Fibroblast of gingiva (primary cell): ENCODE results near the gene NCCRP1.

ENCODE experiments used
- DNase-seq: peaks from one replicate; pipeline ENCODE4 v3.0.0-alpha.2; 2011; ENCODE audit warnings: low read depth

The NCCRP1 gene

DNA sequence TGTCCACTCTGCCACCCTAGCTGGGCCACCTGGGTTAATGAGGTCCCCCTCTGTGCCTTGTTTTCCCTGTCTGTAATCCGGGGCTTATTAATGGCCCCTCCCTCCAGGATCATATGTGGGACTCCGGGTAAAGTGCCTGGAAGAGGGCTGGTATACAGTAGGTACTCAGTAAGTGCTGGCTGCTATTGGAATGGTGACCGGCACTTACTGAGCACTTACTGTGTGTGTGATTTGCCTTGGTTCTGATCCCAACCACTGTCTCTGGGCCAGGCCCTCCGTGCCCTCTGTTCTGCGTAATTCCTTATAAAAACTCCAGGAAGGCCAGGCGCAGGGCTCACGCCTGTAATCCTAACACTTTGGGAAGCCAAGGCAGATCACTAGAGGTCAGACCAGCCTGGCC, 30.9 kb upstream of the NCCRP1 start:
- no peak for DNase-seq

DNA sequence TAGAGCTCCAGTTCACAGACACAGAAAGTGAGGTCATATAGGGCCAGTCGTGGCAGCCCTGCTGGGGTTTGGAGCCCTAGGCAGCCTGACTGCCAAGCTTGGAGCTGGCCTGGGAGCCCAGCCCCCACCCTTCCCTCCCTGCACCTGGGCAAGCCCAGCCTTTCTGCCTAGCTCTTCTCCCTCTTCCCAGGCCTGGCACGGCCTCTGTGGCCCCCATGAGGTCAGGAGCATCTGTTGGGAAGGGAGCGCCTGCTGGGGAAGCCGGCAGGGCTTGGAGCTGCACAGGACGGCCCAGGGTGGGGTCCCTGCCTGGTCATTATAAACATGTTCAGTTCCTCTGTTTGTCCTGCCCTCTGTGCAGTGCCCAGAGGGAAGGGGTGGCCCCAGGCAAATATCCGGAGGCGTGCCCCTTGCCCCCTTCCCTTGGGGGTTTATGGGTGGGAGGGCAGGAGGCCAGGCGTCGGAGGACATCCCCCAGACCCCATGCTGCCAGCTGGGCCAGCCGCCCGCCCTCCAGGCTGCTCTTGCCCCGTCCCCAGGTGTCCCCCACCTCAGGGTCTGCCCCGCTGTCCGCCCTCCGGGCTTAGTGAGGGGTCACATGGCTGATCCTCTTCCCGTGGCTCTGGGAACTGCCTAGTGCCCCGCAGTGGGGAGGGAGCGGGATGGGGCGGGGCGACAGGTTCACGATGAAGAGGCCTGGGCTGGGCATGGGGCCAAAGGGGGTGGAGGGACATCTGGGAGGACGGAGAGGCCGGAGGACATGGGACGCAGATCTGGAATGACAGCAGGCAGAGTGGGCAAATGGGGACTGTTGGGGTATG, 30.0 kb upstream of the NCCRP1 start:
- no peak for DNase-seq

DNA sequence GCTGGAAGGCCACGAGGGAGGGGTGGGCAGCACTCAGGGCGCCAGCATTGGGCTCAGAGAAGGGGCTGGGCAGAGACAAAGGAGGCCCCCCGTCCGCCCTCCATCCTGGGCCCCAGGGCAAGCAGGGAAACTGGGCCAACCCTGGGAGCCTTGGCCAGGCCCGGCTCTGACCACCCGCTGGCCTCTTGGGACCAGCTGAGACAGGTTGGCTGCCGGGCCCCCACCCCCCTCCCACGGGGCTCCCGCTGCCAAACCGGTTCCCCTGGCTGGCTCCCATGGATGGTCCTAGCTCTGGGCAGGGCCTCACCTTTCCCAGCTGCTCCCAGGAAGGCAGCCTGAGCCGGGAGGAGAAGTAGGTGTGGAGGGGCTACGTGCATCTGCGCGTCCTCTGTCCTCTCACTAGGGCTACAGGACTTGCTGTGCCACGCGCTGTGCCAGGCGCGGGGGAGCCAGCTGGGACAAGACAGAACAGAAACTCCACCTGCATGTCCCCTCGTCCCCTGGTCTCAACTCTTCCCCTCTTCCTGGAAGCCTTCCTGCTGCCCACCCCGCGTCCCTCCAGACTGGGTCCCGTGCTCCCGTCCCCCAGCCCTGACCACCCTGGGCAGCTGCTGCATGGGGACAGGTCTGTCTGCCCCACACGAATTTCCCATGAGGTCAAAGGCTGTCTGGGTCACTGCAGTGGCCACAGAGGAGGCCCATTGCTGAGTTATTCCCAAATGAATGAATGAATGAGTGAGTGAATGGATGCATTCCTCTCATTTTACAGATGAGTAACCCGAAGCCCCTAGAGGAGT, 29.1 kb upstream of the NCCRP1 start:
- no peak for DNase-seq

DNA sequence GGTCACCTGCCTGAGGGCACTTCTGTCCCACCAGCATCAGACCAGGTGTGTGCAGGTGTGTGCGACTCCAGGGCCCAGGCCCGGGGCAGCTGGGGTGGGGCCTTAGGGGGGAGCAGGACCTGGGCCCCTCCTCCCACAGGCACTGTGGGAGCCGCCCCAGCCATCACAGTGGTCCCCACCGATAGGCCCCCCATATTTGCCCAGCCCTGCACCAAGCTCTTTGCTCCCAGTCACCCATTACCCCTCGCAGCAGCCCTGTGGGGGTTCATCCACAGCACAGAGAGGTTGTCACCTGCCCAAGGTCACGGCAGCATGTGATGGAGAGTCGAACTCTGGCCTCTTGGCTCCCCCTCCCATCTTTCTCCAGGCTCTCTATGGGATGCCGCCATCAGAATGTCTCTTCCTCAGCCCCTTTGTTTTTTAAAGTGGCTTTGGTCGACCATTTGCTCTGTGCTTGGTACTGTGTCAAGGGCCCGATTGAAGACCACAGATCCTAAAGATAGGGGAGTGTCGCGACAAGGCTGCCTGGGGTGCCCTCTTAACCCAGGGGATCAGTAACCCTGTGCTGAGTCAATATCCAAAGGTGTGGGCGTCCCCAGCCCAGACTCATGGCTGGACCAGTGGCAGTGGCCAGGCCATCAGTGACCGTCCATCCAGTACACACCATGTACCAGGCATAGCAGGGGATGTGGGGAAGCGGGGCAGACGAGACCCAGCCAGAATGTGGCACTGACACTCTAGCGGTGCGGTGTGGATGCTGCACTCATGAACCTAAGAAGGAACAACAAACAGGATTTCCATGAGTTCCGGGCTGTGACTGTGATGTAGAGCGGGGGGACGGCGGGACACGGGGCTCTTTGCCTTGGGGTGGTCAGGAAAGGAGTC, 28.3 kb upstream of the NCCRP1 start:
- DNase-seq = no peak

DNA sequence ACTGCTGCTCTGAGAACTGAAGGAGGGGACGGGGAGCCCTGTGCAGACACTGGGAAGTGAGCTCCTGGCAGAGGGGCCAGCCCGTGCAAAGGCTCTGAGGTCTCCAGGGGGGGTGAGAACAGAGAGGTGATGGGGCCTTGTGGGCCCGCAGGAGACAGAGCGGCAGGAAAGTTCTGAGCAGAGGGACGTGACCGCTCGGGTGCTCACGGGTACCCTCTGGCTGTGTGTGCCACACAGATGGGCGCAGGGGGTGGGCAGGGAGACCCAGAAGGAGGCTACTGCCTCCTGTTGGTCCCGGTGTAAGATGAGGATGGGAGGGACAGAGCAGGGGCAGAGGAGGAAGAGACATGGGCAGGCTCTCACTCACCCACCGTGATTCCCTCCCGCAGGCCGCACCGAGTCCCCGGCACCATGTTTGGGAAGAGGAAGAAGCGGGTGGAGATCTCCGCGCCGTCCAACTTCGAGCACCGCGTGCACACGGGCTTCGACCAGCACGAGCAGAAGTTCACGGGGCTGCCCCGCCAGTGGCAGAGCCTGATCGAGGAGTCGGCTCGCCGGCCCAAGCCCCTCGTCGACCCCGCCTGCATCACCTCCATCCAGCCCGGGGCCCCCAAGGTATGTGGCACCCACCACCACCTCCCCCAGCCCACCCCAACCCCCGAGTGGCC, 27.5 kb upstream of the NCCRP1 start:
- DNase-seq = no peak

DNA sequence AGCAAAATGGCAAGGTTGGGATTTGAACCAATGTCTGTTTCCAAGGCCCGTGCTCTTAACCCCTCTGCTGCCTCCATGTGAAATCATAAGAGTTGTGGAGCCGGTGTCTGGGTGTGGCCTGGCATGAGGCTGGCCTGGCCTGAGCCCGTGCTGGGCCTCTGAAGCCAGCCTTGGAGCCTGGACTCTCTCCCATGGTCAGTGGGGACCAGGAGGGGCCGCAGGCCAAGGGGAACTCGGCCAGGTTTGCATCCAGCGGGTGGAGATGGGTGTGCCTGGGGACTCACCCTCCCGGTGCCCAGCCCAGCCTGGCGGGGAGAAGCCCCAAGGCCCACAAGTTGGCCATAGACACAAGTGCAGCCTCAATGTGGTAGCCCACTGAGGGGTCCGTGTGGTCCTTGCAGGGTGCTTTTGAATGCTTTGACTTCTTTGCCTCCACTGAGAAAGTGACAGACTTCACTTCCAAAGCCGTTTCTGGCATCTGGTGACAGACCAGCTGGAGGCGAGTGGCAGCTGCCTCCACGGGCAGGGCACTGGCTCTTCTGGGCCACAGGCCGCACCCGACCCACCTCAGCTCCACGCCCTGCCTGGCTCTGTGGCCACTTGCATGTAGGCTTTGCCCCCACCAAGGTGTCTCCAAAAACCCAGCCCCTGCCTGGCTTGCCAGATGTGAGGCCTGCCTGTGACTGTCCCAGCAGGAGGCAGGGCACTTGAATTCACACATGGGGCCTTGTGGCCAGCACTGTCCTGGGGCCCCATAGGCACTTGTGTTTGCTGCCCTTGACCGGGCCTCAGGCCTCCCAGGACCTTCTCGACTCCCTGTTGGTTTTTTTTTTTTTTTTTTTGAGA, 26.2 kb upstream of the NCCRP1 start:
- no peak for DNase-seq

DNA sequence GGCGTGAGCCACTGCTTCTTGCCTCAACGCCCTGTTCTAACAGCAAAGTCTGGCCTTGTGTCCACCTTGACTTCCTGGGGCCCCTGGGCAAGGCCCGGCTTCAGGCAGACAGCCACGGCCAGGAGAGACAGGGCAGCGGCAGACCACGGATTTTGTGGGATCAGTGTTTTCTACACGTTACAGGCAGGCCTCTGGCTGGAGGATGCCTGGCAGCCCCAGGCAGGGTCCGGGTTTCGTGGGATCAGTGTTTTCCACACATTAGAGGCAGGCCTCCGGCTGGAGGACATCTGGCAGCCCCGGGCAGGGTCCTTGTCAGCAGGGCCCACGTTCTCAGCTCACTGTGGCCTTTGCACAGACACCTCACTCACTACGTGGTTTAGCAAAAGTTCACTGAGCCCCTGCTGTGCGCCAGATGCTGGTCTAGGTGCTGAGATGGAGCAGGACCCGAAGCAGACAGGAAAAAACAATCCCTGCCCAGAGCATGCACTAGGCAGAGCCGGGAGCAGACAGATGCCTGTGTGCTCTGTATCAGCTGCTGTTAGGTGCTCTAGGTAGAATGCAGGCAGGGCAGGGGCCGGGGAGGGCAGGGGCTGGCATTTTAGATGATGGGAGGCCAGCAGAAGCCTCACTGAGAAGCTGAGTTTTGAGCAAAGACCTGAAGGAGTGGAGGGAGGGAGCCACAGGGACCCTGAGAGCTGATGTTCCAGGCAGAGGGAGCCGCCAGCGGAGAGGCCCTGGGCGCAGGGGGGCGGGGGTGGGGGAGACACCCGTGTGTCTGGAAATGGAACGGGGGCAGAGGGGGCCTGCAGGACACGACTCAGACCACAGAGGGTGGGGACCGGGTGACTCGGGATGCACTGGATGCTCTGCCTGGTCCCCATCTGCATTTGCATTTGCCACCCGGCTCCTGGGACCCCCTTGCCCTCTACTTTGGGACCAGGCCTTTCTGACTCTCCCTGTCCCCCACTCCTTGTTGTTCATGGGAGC, 25.0 kb upstream of the NCCRP1 start:
- no peak for DNase-seq

DNA sequence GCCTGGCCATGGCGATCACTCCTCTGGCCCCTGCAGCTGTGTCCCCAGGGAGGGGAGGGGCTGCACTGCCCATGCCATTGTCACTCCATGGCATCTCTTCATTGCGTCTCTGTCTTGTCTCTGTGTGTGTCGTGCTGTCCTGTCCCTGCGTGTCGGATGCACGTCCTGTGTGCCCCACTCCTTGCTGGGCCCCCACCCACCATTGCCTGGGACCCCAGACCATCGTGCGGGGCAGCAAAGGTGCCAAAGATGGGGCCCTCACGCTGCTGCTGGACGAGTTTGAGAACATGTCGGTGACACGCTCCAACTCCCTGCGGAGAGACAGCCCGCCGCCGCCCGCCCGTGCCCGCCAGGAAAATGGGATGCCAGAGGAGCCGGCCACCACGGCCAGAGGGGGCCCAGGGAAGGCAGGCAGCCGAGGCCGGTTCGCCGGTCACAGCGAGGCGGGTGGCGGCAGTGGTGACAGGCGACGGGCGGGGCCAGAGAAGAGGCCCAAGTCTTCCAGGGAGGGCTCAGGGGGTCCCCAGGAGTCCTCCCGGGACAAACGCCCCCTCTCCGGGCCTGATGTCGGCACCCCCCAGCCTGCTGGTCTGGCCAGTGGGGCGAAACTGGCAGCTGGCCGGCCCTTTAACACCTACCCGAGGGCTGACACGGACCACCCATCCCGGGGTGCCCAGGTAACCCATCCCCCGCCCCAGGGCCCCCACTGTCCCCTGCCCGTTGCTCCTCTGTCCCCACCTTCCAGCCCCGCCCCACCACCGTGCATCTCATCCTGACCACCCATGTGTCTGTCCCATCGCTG, 23.9 kb upstream of the NCCRP1 start:
- no peak for DNase-seq

DNA sequence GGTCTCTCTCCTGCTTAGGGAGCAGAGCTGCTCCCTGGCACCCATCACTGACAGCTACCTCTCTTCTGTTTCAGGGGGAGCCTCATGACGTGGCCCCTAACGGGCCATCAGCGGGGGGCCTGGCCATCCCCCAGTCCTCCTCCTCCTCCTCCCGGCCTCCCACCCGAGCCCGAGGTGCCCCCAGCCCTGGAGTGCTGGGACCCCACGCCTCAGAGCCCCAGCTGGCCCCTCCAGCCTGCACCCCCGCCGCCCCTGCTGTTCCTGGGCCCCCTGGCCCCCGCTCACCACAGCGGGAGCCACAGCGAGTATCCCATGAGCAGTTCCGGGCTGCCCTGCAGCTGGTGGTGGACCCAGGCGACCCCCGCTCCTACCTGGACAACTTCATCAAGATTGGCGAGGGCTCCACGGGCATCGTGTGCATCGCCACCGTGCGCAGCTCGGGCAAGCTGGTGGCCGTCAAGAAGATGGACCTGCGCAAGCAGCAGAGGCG, 23.2 kb upstream of the NCCRP1 start:
- DNase-seq = no peak

DNA sequence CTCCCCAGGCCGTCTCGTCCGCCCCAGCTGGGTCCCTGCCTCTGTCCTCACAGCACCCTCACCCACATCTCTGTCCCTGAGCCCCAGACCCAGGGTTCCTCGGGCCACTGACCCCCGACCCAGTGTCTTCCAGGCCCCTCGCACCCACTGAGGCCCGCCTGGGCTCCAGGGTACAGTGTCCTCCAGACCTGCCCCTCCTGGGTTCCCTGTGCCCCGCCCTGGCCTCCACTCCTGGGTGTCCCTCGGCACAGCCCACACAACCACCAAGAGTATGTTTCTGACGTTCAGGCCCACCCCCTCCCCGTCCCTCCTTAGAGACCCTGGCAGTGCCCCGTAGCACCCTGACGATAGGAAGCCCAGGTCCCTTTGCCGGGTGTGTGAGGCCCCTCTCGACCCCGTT, 22.6 kb upstream of the NCCRP1 start:
- DNase-seq = no peak

DNA sequence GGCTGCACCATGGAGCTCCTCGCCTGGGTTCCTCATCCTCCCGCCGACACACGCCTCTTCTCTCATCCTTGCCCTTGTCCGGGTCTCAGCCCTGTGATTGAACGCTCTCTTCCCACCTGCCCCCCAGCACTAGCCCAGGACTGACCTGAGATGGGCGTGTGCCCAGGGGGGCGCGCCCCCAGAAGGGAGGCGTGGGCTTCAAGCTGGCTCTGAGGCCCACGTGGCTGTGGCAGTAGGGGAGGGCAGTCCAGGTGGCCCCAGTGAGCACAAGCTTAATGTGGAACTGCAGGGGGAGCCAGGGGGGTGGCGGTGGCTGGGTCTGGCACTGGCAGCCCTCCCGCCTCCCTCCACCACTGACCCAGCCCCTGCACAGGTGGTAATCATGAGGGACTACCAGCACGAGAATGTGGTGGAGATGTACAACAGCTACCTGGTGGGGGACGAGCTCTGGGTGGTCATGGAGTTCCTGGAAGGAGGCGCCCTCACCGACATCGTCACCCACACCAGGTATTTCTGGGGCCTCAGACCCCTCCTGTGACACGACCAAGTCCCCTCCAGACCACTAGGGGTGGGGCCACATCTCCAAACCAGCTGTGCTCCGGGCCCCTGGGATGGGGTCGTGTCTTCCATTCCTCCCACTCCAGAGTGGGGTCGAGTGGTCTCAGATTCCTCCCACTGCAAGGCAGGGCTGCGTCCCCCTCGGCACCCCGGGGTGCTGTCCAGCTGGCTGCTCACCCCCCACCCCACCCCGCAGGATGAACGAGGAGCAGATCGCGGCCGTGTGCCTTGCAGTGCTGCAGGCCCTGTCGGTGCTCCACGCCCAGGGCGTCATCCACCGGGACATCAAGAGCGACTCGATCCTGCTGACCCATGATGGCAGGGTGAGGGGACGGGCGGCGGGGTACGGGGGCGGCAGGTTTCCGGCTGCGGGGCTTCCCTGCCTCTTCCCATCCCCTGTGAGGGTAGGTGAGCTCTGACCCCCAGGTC, 21.9 kb upstream of the NCCRP1 start:
- DNase-seq = no peak

DNA sequence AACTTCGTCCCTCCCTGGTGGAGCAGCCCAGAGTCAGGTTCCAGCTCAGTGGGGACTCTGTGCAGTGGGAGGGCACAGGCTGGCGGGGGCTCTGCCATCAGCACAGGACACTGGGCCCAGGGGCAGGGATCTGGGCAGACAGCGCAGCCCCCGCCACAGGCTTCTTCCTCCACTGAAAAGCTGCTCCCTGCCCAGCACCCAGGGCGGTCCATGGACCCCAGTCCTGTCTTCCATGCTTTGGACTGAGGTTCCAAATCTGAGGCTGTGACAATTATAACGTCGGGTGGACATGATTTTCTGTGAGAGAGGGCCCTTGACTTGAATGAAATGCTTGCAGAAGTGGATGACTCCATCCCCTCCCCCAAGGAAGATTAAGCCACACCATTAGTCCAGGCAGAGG, 21.2 kb upstream of the NCCRP1 start:
- DNase-seq = no peak

DNA sequence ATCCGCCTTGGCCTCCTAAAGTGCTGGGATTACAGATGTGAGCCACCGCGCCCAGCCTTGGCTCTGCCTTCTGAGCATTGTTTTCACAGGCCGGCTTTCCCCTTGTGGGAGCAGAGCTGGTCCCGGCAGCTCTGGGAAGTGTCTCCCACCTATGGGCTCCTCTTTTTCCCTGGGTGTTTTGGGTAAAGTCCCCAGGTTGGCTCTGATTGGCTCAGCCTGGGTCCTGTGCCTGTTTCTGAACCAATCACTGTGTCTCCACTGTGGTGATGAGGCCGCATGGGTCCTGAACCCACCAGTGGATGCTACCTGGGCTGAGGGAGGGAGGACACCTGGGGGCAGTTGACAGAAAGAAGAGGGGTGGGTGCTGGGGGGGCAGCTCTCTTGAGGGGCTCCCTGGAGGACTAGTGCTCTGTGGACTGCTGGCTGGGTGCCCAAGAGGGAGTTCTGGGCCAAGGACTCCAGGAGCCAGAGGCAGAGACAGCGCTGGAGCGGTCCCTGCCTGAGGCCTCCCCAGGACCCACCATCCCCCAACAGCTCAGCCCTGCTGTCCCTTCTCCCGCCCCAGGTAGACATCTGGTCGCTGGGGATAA, 19.6 kb upstream of the NCCRP1 start:
- DNase-seq = no peak

DNA sequence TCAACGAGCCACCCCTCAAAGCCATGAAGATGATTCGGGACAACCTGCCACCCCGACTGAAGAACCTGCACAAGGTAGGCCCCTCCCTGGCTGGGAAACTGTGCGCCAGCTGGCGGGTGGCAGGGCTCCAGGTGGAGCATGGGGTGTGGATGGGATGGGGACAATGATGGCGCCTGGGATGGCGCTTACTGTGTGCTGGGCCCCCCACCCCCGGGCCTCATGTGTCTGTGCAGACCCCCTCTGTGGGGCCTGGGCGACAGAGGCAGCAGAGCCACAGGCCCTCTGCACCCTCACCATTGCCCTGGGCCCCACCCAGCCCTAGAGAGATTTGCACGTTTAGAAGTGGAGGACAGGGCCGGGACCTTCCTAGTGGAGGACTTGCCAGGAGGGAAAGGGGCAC, 19.0 kb upstream of the NCCRP1 start:
- DNase-seq = no peak

DNA sequence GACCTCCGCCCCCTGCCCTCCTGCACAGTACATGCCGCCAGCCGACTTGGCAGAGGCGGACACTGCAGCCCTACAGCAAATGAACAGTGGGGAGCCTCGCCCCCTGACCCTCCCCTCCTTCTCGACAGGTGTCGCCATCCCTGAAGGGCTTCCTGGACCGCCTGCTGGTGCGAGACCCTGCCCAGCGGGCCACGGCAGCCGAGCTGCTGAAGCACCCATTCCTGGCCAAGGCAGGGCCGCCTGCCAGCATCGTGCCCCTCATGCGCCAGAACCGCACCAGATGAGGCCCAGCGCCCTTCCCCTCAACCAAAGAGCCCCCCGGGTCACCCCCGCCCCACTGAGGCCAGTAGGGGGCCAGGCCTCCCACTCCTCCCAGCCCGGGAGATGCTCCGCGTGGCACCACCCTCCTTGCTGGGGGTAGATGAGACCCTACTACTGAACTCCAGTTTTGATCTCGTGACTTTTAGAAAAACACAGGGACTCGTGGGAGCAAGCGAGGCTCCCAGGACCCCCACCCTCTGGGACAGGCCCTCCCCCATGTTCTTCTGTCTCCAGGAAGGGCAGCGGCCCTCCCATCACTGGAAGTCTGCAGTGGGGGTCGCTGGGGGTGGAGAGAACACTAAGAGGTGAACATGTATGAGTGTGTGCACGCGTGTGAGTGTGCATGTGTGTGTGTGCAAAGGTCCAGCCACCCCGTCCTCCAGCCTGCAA, 18.3 kb upstream of the NCCRP1 start:
- no peak for DNase-seq

DNA sequence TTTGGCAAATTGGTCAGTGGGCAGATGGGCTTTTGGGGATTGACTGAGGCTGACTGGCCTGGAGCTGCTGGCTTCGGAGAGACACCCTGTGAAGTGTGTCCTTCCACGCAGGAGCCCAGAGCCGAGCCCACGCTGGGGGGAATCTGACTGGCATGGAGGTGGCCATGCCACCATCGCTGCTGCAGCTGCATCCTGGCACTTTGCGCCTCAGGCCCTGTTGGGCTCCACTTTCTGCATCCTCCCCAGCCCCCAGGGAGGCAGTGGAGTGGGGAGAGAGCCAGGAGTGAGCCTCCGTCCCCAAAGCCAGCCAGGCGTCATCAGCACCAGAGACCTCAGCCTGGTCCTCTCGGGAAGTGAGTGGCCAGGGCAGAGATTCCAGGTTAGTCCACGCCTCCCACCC, 17.0 kb upstream of the NCCRP1 start:
- DNase-seq = no peak
